Natural killer cell (primary cell): ENCODE results near the gene PDZK1. TPM values are rescaled to one million over a fixed set of nuclear protein-coding genes. Genes with fewer than 3 reads are reported as not detected.
"Not testable (repeated sequence)": the region's sequence is repeated elsewhere in the genome, so short reads cannot be mapped to it uniquely, and the experiment has no call there.

Experiments
- ATAC-seq, 3 donors: fragments of 150-1000 bp in 2 of 3; fragments of 200-7000 bp in 1 of 3; cut with Tn5 transposase; 1 replicate in 1 of 3; 2 replicates in 2 of 3; pipeline ENCODE4 v1.10.0; 2021; ENCODE audit warnings: mild to moderate bottlenecking in 2 of 3, moderate library complexity in 2 of 3
- DNase-seq, 2 donors: peaks; one replicate each; pipeline versions ENCODE4 v3.0.0 to v3.0.0-alpha.2; 2013 to 2021; ENCODE audit warnings: mixed read lengths in 1 of 2
- H3K27ac ChIP-seq: one replicate; pipeline ENCODE4 v1.5.1; 2013; ENCODE audit warnings: mild to moderate bottlenecking, low read length
- H3K27me3 ChIP-seq: one replicate; pipeline ENCODE4 v1.6.1; 2013; ENCODE audit warnings: low read length; ENCODE audit not compliant: control insufficient read depth, insufficient read depth
- H3K36me3 ChIP-seq: one replicate; pipeline ENCODE4 v1.6.1; 2013; ENCODE audit warnings: low read length; ENCODE audit not compliant: control insufficient read depth, insufficient read depth
- H3K4me1 ChIP-seq: one replicate; pipeline ENCODE4 v1.6.1; 2013; ENCODE audit warnings: low read length; ENCODE audit not compliant: control insufficient read depth, insufficient read depth
- H3K4me3 ChIP-seq: one replicate; pipeline ENCODE4 v1.5.1; 2013; ENCODE audit warnings: low read length
- H3K9me3 ChIP-seq: one replicate; pipeline ENCODE4 v1.6.1; 2013; ENCODE audit warnings: low read length; ENCODE audit not compliant: control insufficient read depth, insufficient read depth
- H3K27ac Mint-ChIP-seq, 2 donors: one replicate each; pipeline ENCODE4 v1.8.0; 2022; ENCODE audit warnings: mild to moderate bottlenecking in 2 of 2, mixed read lengths in 2 of 2, moderate library complexity in 1 of 2
- H3K27me3 Mint-ChIP-seq, 2 donors: one replicate each; pipeline ENCODE4 v1.8.0; 2022; ENCODE audit warnings: low read depth in 2 of 2, mixed read lengths in 2 of 2
- H3K36me3 Mint-ChIP-seq: one replicate; pipeline ENCODE4 v1.8.0; 2022; ENCODE audit warnings: mixed read lengths
- H3K4me1 Mint-ChIP-seq, 2 donors: one replicate each; pipeline ENCODE4 v1.8.0; 2022; ENCODE audit warnings: mixed read lengths in 2 of 2
- H3K4me3 Mint-ChIP-seq: one replicate; pipeline ENCODE4 v1.8.0; 2022; ENCODE audit warnings: mild to moderate bottlenecking, moderate library complexity, mixed read lengths
- H3K9me3 Mint-ChIP-seq, 2 donors: one replicate each; pipeline ENCODE4 v1.8.0; 2022; ENCODE audit warnings: mixed read lengths in 2 of 2
- CTCF ChIP-seq: fragments of 200-600 bp; IDR thresholded peaks from one replicate; pipeline ENCODE4 v1.8.0; 2022; ENCODE audit warnings: antibody characterized with exemption
- WGBS: methylation state at CpG from one replicate; pipeline ENCODE4 v1.1.7; 2013; ENCODE audit warnings: missing lambda C conversion rate; ENCODE audit not compliant: insufficient coverage; 5-methylcytosine and 5-hydroxymethylcytosine counted together
- intact Hi-C: fragments of 100-400 bp; cut with micrococcal nuclease; formaldehyde crosslinking; loops from one replicate; pipeline ENCODE4 v1.14.2; 2022
- total RNA-seq, 4 donors: library from RNA; stranded (reverse); fragments of 120-200 nt in 1 of 4; gene quantifications; one replicate each; pipeline versions ENCODE4 v1.2.3 to v1.2.4, GENCODE V29; 2013 to 2022

Gene PDZK1
- total RNA-seq, 3 donors from 2014 or later (not counting 1 experiment from before 2014, with no cell fraction given): 0.96 to 2.9 (median 1.4) TPM

GRCh38 chr1:145719230-145720079 is 12.3 kb upstream of the PDZK1 start, which contains the start of gene CD160:
Gene CD160, plus strand, starts transcription at chr1:145719499. Its CDS starts 8,829 bp downstream, at chr1:145728328.
- peak within 1 kb of the TSS; percentile 95 for H3K4me3 Mint-ChIP-seq
- peak within 1 kb of the TSS; percentile 84 to 92 for H3K27ac Mint-ChIP-seq
- no peaks in the 10 kb centered on the region for H3K36me3 Mint-ChIP-seq
- Histone ChIP-seq H3K4me3 (peak within 1 kb of the TSS; percentile 73), H3K27ac (peak within 1 kb of the TSS; percentile 81), H3K36me3 (no peaks in the 10 kb centered on the region), H3K4me1 (peaks cover 63% of the 10 kb centered on the region), H3K9me3 (no peaks in the 10 kb centered on the region), H3K27me3 (no peaks in the 10 kb centered on the region)
- DNase-seq (peak; percentile 28 to 53), ATAC-seq (peak; percentile 69 to 75 (median 70))
- intact Hi-C loops: loop anchor here (1.0 to 5.0 kb wide), 2 partner anchors 29 to 127 kb away; no protein-coding TSS in a partner anchor
- WGBS: 40% methylated on average over 11 of the region's 12 CpGs
- peaks cover 67 to 78% of the 10 kb centered on the region in 2 donors for H3K4me1 Mint-ChIP-seq
- no peaks in the 10 kb centered on the region for H3K27me3 Mint-ChIP-seq
- H3K9me3 Mint-ChIP-seq: no peaks in the 10 kb centered on the region
- no peak for TF ChIP-seq CTCF

- DNase-seq, H3K27me3 Mint-ChIP-seq, H3K27ac ChIP-seq, H3K4me3 ChIP-seq, H3K9me3 Mint-ChIP-seq, H3K36me3 Mint-ChIP-seq, H3K27me3 ChIP-seq, intact Hi-C loops, ATAC-seq, H3K36me3 ChIP-seq, H3K9me3 ChIP-seq: not testable (repeated sequence)
- Mint-ChIP-seq H3K4me3 (peak overlapping the region; percentile 47), H3K27ac (peak overlapping the region; percentile 84 to 92), H3K4me1 (peaks cover 68 to 82% of the 10 kb centered on the region in 2 donors)
- peaks cover 64% of the 10 kb centered on the region for H3K4me1 ChIP-seq
- WGBS: 93% methylated on average over 3 of the region's 5 CpGs
Measured at GRCh38 chr1:145718465-145718864, 11.3 kb upstream of the PDZK1 start.

GRCh38 chr1:145717833-145718232 is 10.7 kb upstream of the PDZK1 start:
- Histone ChIP-seq H3K27ac (no peak overlapping the region), H3K4me1 (peaks cover 64% of the 10 kb centered on the region), H3K36me3 (no peaks in the 10 kb centered on the region), H3K27me3 (no peaks in the 10 kb centered on the region), H3K9me3 (no peaks in the 10 kb centered on the region), H3K4me3 (no peak overlapping the region)
- DNase-seq: no peak
- Mint-ChIP-seq H3K4me3 (peak overlapping the region; percentile 72), H3K4me1 (peaks cover 65 to 79% of the 10 kb centered on the region in 2 donors), H3K9me3 (no peaks in the 10 kb centered on the region), H3K36me3 (no peaks in the 10 kb centered on the region), H3K27ac (peak overlapping the region; percentile 77 to 83), H3K27me3 (no peaks in the 10 kb centered on the region)
- no peak for TF ChIP-seq CTCF
- intact Hi-C loops: no loop called here
- no peak for ATAC-seq
- WGBS: 84% methylated on average over 1 of the region's 1 CpG

- 36% methylated on average over 10 of the region's 10 CpGs for WGBS
- peak; percentile 18 to 20 for DNase-seq
- Mint-ChIP-seq H3K4me3 (peak overlapping the region; percentile 75), H3K9me3 (no peaks in the 10 kb centered on the region), H3K36me3 (no peaks in the 10 kb centered on the region), H3K27me3 (no peaks in the 10 kb centered on the region), H3K27ac (peak overlapping the region; percentile 77 to 83), H3K4me1 (peaks cover 57 to 71% of the 10 kb centered on the region in 2 donors)
- Histone ChIP-seq H3K9me3 (no peaks in the 10 kb centered on the region), H3K36me3 (no peaks in the 10 kb centered on the region), H3K4me1 (peaks cover 63% of the 10 kb centered on the region), H3K4me3 (no peak overlapping the region), H3K27ac (peak overlapping the region; percentile 44), H3K27me3 (no peaks in the 10 kb centered on the region)
- no peak for TF ChIP-seq CTCF
- intact Hi-C loops: no loop called here
- peak; percentile 7 to 33 (median 9) for ATAC-seq
Measured at GRCh38 chr1:145716641-145717345, 9.6 kb upstream of the PDZK1 start.
